ENCODE data around the gene PPP1R3G.
"Not testable (repeated sequence)": the region's sequence is repeated elsewhere in the genome, so short reads cannot be mapped to it uniquely, and the experiment has no call there.

PPP1R3G gene

DNA sequence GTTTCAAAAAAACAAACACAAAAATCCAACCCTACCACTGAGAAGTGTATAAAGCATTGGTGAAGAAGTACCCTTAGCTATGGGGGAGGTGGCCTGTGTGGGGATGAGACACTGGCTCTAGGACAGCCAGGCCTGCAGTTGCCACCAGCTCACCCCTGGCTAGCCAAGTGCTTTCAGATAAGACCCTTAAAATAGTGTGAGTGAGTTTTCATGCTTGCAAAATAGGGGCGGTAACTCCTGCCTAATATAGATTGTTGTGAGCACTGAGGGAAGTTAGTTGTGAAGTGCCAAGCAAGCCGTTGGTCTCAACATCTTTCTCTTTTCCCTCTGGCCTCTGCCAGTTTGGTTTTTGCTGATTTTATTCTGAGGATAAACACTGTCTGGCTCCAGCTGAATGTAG lies 11.3 kb downstream of the PPP1R3G start:
- DNase-seq: no peak

- no peak for DNase-seq
Measured at GRCh38 chr6:5098501-5099270, 13.5 kb downstream of the PPP1R3G start.

DNA sequence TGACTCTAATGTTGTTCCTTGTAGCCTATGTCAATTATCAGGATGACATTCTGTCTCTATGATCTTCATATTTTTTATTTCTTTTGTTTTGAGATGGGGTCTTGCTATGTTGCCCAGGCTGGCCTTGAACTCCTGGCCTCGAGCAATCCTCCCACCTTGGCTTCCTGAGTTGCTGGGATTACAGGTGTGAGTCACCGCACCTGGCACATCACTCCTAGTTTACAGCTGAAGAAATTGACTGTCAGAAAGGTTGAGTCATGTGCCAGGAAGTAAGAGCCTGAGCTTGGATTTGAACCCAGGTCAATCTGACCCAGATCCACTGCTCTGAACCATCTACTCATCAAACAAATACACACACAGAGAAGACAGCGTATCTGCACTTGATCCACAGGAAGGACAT lies 14.4 kb downstream of the PPP1R3G start:
- no peak for DNase-seq

GRCh38 chr6:5100806-5101205 lies 15.7 kb downstream of the PPP1R3G start:
- DNase-seq: no peak

GRCh38 chr6:5102267-5102970 lies 17.3 kb downstream of the PPP1R3G start:
- DNase-seq: no peak

DNA sequence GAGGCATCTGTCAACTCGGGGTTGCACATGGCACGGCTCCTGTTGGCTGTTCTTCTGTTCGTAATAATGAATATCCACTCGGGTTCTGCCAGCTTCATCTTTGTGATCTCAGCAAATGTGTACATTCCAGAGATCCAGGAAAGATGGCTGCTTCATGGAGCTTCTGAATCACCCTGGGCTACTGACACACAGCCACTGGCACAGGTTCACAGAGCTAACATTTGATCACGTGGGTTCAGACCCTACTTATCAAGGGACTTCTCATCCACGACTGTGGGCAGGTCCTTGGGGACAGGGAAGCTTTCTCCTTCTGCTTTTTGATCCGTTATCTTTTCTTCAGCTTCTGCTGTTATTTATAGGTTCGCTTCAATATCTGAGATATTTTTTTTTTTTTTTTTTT lies 18.1 kb downstream of the PPP1R3G start:
- no peak for DNase-seq

DNA sequence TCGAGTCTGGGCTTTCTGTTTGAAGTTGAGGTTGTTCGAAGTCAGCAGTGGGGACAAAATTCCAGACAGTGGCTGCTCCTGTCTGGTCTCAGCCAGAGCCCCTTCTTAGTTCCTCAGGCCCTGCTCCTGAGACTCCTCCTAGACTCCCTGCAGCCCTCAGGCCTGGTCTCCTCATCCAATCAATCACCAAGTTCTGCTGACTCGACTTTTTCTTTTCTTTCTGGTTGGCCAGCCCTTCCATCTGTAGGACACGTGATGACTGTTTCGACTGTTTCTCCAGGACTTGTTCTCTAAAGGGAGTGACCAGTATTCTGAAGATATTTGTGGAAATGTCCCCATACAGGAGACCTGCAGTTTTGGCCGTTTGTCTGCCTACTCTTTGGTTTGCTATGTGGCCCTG lies 19.5 kb downstream of the PPP1R3G start:
- no peak for DNase-seq

GRCh38 chr6:5105146-5105545 lies 20.0 kb downstream of the PPP1R3G start:
- DNase-seq: no peak

DNA sequence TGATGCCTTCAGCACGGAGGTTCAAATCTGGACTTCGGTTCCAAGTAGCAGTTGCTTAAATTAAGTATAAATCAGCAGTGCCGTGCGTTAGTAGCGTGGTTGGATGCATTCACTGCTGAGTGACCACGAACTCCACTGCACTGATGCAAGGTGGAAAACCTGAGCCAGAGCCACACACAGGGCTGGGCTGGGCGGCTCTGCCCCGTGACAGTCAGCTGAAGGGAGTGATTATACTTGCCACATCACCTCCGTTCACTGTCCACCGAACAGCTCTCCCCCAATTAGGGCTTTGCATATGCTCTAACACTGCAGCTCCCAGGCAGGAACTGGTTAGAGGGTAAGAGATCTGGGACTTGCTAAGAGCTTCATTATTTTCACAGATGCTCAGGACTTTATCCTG lies 22.2 kb downstream of the PPP1R3G start:
- DNase-seq: no peak

GRCh38 chr6:5108068-5108467 lies 22.9 kb downstream of the PPP1R3G start:
- no peak for DNase-seq

DNA sequence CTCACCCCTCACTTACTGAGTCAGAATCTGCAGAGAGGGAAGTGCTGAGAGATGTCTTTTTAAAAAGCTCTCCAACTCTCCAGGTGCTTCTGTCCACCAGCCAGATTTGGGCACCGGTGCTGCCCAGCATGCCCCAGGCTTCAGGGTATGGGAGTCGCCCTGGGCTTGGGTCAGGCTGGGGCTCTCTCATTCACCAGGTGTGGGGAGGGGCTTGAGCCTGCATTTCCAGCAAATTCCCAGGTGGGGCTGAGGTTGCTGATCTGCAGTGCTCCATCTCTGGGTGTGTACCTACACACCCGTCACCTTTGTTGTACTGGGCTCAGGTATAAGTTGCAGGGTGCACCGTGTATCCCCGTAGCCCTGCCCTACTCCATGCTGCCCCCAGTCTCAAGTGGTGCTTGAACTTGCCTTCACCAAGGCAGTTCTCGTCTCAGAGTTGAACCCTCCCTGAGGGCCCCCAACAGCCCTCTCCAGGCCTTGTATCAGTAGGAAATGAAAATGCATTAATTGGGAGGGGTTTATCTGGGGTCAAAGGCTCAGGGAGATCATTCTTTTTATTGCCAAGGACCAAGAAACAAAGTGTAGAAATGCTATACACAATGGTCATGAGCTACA lies 23.5 kb downstream of the PPP1R3G start:
- DNase-seq: no peak

DNA sequence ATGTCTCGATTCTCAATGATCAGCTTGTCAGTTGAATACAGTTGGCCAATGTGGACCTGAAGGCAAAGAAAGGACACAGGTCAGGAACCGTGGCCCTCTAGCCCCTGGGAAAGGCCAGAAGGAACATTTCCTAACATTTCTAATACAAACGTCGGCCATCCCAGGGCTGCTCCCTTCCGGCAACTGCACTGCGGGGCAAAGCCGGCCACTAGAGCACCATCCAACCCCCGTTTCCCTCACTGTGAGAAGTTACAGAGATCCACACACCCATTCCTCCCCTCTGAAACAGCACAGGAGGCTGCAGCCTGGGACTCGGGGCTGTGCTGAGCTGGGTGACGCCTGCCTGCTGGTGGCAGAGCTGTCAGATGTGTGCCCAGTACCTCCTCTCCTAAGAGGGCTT lies 24.3 kb downstream of the PPP1R3G start:
- DNase-seq: no peak

GRCh38 chr6:5110246-5110645 lies 25.1 kb downstream of the PPP1R3G start:
- no peak for DNase-seq

GRCh38 chr6:5111626-5112025 lies 26.5 kb downstream of the PPP1R3G start:
- no peak for DNase-seq

GRCh38 chr6:5112066-5112799 lies 27.1 kb downstream of the PPP1R3G start:
- DNase-seq: no peak

DNA sequence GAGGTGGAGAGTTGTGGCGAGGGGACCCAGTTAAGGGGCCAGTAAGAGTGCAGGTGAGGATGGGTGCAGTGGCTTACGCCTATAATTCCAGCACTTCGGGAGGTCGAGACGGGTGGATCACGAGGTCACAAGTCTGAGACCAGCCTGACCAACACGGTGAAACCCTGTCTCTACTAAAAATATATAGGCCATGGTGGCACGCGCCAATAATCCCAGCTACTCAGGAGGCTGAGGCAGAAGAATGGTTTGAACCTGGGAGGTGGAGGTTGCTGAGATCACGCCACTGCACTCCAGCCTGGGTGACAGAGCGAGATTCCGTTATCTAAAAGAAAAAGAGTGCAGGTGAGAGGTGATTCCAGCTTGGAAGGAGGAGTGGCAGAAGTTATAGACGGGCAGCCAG lies 28.0 kb downstream of the PPP1R3G start:
- DNase-seq: no peak

- no peak for DNase-seq
Measured at GRCh38 chr6:5115168-5115567, 30.0 kb downstream of the PPP1R3G start.

DNA sequence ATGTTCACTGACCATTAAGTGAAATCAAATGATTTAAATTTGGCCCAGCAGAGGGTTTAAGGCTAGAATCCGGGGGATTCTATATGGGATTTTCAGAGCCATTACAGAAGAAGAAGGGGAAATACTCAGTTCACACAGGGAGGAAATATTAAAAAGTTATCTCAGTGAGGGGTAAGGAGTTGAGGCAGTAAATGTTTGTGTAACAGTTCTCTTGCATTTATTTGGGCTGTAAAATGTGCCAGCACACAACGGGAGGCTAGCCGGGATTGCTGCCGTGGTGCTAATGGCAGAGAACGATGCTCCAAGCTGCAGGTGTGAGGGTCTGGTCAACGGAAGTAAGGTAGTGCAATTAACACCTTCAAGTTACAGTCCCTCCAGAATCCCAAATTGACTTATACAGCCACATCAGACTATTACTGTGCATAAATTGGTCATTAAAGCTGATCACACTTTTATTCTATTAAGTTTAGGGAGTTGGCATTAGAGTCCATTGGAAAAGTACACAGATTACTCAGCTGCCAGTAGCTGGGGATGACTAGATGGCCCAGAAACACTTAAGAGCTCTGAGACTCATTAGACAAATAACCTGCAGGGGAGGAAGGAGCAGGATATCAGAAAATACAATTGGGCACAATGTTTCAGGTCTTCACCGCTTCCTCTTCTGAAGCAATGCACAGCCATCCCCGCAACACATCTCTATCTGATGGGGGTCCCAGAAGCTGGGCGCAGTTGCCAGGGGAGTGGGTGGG lies 31.3 kb downstream of the PPP1R3G start:
- DNase-seq: no peak

DNA sequence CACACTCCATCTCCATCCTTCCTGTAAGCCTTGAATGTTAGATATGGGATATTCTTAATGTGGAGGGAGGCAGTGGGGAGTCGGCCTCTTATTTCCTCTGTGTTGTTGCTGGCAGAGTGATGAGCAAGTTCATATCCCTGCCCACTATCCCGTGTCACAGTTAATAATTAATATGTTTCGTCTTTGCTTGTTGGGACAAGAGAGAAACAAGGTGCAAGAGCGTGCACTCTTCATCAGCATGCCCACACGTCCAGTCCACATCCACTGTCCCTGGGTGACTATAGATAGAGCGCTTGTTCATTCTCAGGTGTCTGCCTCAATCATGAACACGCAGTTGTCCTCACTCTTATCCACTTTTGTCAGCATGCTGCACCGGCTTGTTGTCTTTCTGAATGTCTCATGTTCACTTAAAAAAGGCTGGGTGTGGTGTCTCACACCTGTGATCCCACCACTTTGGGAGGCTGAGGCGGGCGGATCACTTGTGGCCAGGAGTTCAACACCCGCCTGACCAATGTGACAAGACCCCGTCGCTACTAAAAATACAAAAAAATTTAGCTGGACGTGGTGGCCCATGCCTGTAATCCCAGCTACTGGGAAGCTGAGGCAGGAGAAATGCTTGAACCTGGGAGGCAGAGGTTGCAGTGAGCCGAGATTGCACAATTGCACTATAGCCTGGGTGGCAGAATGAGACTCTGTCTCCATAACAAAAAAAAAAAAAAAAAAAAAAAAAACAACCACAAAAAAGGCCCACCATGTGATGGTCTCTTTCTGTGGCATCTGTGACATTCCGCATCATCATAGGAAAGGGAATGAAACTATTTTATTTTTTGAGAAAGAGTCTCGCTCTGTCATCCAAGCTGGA lies 34.2 kb downstream of the PPP1R3G start:
- DNase-seq: no peak

DNA sequence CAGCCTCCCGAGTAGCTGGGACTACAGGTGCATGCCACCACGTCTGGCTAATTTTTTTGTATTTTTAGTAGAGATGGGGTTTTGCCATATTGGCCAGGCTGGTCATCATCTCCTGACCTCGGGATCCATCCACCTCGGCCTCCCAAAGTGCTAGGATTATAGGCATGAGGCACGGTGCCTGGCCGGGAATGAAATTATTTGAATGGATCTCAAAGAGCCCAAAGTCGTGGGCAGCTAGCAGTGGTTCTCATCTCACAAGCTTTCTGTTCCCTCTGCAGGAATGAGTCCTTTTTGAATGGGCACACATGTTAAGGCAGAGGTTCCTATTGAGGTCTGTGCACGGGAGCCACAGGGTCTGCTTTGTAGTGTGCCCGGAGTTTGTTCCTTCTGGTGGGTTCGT lies 34.9 kb downstream of the PPP1R3G start:
- DNase-seq: no peak

DNA sequence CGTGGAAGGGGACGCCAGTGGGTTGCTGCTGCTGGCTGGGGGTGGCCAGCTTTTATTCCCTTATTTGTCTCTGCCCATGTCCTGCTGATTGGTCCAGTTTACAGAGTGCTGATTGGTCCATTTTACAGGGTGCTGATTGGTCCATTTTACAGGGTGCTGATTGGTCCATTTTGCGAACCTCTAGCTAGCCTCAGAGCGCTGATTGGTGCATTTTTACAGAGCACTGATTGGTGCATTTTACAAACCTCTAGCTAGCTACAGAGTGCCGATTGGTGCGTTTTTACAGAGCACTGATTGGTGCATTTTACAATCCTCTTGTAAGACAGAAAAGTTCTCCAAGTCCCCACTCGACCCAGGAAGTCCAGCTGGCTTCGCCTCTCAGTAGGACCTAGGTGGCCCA lies 35.4 kb downstream of the PPP1R3G start:
- DNase-seq: not testable (repeated sequence)

DNA sequence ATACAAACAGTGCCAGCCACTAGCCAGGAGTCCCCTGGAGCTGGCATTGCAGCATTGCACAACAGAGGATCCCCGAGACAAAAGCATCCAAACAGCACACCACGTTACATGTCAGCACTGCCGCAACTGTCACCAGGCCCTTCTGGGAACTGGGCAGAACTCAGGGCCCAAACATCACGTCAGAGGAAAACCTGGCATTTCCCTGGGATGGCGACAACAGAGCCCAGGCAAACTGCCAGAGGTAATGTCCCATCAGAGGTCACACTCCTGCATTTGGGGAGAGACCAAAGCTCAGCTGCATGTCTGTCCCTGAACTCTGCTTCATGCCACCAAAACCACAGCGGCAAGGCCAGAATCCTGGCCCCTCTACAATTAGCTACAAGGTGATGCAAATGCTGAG lies 36.3 kb downstream of the PPP1R3G start:
- DNase-seq: no peak
